ENCODE measurements around the gene IFNA10.

The IFNA10 gene

GRCh38 chr9:21165516-21165915 is 41.4 kb downstream of the IFNA10 start:
- DNase-seq (ENCODE audit: low spot score in 2 of 2), result no peak
- Histone ChIP-seq H3K4me1 (no peaks in the 10 kb centered on the region), H3K4me3 (no peak overlapping the region), H3K27me3 (ENCODE audit: low read depth) (peaks cover 3% of the 10 kb centered on the region; the same call in 1 of the 2 replicates), H3K9me3 (no peaks in the 10 kb centered on the region), H3K36me3 (replicated peaks) (no peaks in the 10 kb centered on the region)
- in situ Hi-C loops (cut with MboI; ENCODE audit: low sequenced_read_pairs), result no loop called here

DNA sequence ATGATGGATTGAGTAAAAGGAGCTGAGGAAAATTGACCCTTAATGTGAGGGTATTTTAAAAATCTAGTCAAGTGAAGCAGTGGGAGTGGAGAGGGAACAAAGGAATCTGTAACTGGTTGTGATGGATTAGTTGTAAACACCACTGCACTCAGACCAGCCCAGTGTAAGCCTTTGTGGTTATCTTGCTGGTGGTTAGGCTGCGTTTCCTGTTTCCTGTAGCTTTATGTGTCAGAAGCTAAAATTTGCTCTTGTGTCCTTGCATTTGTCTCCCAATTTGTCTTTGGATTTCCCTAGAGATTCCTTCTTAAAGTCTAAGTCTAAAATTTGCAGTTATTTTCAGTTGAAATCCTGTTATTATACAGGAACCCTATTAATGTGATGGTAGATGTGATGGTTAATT is 46.8 kb downstream of the IFNA10 start:
- H3K9me3 ChIP-seq, result no peaks in the 10 kb centered on the region
- no peaks in the 10 kb centered on the region for H3K27me3 ChIP-seq (ENCODE audit: low read depth)
- no peaks in the 10 kb centered on the region for H3K36me3 ChIP-seq (replicated peaks)
- no peak for DNase-seq (ENCODE audit: low spot score in 2 of 2)
- in situ Hi-C loops (cut with MboI; ENCODE audit: low sequenced_read_pairs), result no loop called here
- no peaks in the 10 kb centered on the region for H3K4me1 ChIP-seq
- H3K4me3 ChIP-seq, result no peak overlapping the region

Measured in HAP-1 (cell line).